Endothelial cell of umbilical vein (primary cell): ENCODE results near the gene UBXN6.

ENCODE experiments used
- CTCF ChIP-seq, 2 donors: IDR thresholded peaks; 1 replicate in 1 of 2; 2 replicates in 1 of 2; pipeline ENCODE4 v1.5.1; 2011; ENCODE audit warnings: low read length in 2 of 2, mild to moderate bottlenecking in 2 of 2, moderate library complexity in 2 of 2, control low read depth in 1 of 2, inconsistent platforms in 1 of 2, low read depth in 1 of 2; ENCODE audit not compliant: insufficient read depth in 1 of 2; ENCODE audit errors: extremely low read depth in 1 of 2
- EZH2 ChIP-seq: IDR thresholded peaks from 2 replicates; pipeline ENCODE4 v1.6.1; 2012; ENCODE audit warnings: borderline replicate concordance, low read depth, mild to moderate bottlenecking, moderate library complexity, low read length, inconsistent platforms; ENCODE audit not compliant: severe bottlenecking
- FOS ChIP-seq: IDR thresholded peaks from 2 replicates; pipeline ENCODE4 v1.6.1; 2011; ENCODE audit warnings: mild to moderate bottlenecking, low read length, moderate library complexity, borderline replicate concordance; ENCODE audit not compliant: insufficient read depth
- GATA2 ChIP-seq: IDR thresholded peaks from 2 replicates; pipeline ENCODE4 v1.7.0; 2011; ENCODE audit warnings: low read depth, mild to moderate bottlenecking, moderate library complexity, mixed read lengths, low read length; ENCODE audit not compliant: insufficient read length, insufficient read depth
- MAX ChIP-seq: IDR thresholded peaks from 2 replicates; pipeline ENCODE4 v1.6.1; 2011; ENCODE audit not compliant: insufficient read depth, insufficient read length
- MYC ChIP-seq: IDR thresholded peaks from one replicate; pipeline ENCODE4 v1.6.1; 2011; ENCODE audit warnings: mild to moderate bottlenecking, low read depth, low read length
- POLR2A ChIP-seq: IDR thresholded peaks from 2 replicates; pipeline ENCODE4 v1.6.1; 2012; ENCODE audit warnings: low read depth, mild to moderate bottlenecking, control low read depth, low read length
- POLR2AphosphoS5 ChIP-seq: IDR thresholded peaks from 2 replicates; pipeline ENCODE4 v1.6.1; 2012; ENCODE audit warnings: low read depth, mild to moderate bottlenecking, control low read depth, low read length, moderate library complexity; ENCODE audit not compliant: insufficient read depth

- TF ChIP-seq CTCF (IDR thresholded peaks at IDR 0.05; ENCODE audit: extremely low read depth in 1 of 2, insufficient read depth in 1 of 2, low read depth in 1 of 2, low read length in 2 of 2), result no peak
- no peak for TF ChIP-seq EZH2
- TF ChIP-seq POLR2A, result no peak
- TF ChIP-seq POLR2AphosphoS5, result no peak
- no peak for TF ChIP-seq MYC
- TF ChIP-seq FOS, result no peak
- no peak for TF ChIP-seq MAX
- no peak for TF ChIP-seq GATA2
Measured at GRCh38 chr19:4493929-4494690, 36.5 kb upstream of the UBXN6 start.
